K562 (cell line): ENCODE results near the gene TUBA1B. TPM values are rescaled to one million over a fixed set of nuclear protein-coding genes. Genes with fewer than 3 reads are reported as not detected.

Experiments used
- ATAC-seq: fragments of 200-7000 bp; cut with Tn5 transposase; 3 replicates; pipeline ENCODE4 v1.9.1; 2020; ENCODE audit warnings: moderate library complexity
- BruUV-seq: library from RNA; stranded (reverse); fragments of 400-500 nt; replicated peaks from 2 replicates; lab custom pipeline; 2021; lab: Mats Ljungman, UMichigan
- CTCF ChIA-PET: fragments of 300-600 bp; formaldehyde crosslinking; extraction: SDS; loops from one replicate; lab custom pipeline; 2021; ENCODE audit warnings: low intra/inter-chr PET ratio; lab: Yijun Ruan, JAX
- POLR2A ChIA-PET: fragments of 300-600, 350-650 bp; sonication (Branson Sonifier 250); formaldehyde crosslinking; extraction: SDS; loops from one replicate; lab custom pipeline; 2021; ENCODE audit warnings: antibody characterized with exemption, inconsistent platforms; lab: Yijun Ruan, JAX
- DNase-seq, 4 experiments: peaks; one replicate each; pipeline versions ENCODE4 v3.0.0 to v3.0.0-alpha.2; 2011 to 2018; ENCODE audit warnings: low spot score in 3 of 4, mixed read lengths in 3 of 4; ENCODE audit errors: extremely low read depth in 1 of 4
- FAIRE-seq: peaks from 2 replicates; lab custom pipeline; 2011; peaks lifted over from hg19 to GRCh38; lab: Jason Lieb, UNC
- H2AFZ ChIP-seq: 2 replicates; pipeline ENCODE4 v1.6.0; 2011; ENCODE audit warnings: low read depth, low read length, control low read depth, inconsistent platforms
- H3K27ac ChIP-seq: fragments of 200-600 bp; 3 replicates; pipeline ENCODE4 v1.8.0; 2011; ENCODE audit warnings: low read depth, mild to moderate bottlenecking, control low read depth, inconsistent platforms, low read length, moderate library complexity, mixed read lengths; ENCODE audit errors: extremely low read depth
- H3K27me3 ChIP-seq, 2 experiments: fragments of 300-600 bp in 1 of 2; 2 replicates in 1 of 2; 3 replicates in 1 of 2; pipeline versions ENCODE4 v1.6.0 to v1.8.0; 2011; ENCODE audit warnings: inconsistent platforms in 2 of 2, low read length in 2 of 2, mild to moderate bottlenecking in 1 of 2, mixed read lengths in 1 of 2, moderate library complexity in 1 of 2; ENCODE audit not compliant: control insufficient read depth in 2 of 2, insufficient read depth in 2 of 2
- H3K36me3 ChIP-seq: fragments of 300-600 bp; 3 replicates; pipeline ENCODE4 v1.8.0; 2011; ENCODE audit warnings: mild to moderate bottlenecking, low read length, inconsistent platforms; ENCODE audit not compliant: control insufficient read depth, insufficient read depth
- H3K4me1 ChIP-seq, 2 experiments: fragments of 200-600 bp in 1 of 2; replicated peaks in 1 of 2; 2 replicates in 1 of 2; 3 replicates in 1 of 2; pipeline versions ENCODE4 v1.5.1 to v1.8.0; 2011; ENCODE audit warnings: inconsistent platforms in 2 of 2, low read length in 2 of 2, mild to moderate bottlenecking in 1 of 2, mixed read lengths in 1 of 2, moderate library complexity in 1 of 2; ENCODE audit not compliant: control insufficient read depth in 2 of 2, insufficient read depth in 2 of 2
- H3K4me2 ChIP-seq: 2 replicates; pipeline ENCODE4 v1.6.1; 2011; ENCODE audit warnings: low read length, control low read depth, inconsistent platforms, mixed read lengths; ENCODE audit not compliant: insufficient read depth
- H3K4me3 ChIP-seq: fragments of 200-600 bp; sonication (generic), shearing (Covaris generic); 2 replicates; pipeline ENCODE4 v1.5.1; 2016; ENCODE audit warnings: control low read depth, inconsistent platforms
- H3K79me2 ChIP-seq: fragments of 200-600 bp; 3 replicates; pipeline ENCODE4 v1.8.0; 2011; ENCODE audit warnings: low read length, inconsistent platforms; ENCODE audit not compliant: control insufficient read depth, insufficient read depth
- H3K9ac ChIP-seq, 2 experiments: 2 replicates each; pipeline versions ENCODE4 v1.6.0 to v1.6.1; 2011; ENCODE audit warnings: low read depth in 2 of 2, low read length in 2 of 2, control low read depth in 1 of 2, inconsistent platforms in 1 of 2, mild to moderate bottlenecking in 1 of 2, mixed read lengths in 1 of 2; ENCODE audit not compliant: insufficient read depth in 1 of 2
- H3K9me1 ChIP-seq: one replicate; pipeline ENCODE4 v1.6.0; 2011; ENCODE audit warnings: inconsistent platforms, mild to moderate bottlenecking, low read length, moderate library complexity; ENCODE audit not compliant: control insufficient read depth, insufficient read depth
- H3K9me3 ChIP-seq: replicated peaks from 2 replicates; pipeline ENCODE4 v1.5.1; 2011; ENCODE audit warnings: low read depth, low read length, inconsistent platforms; ENCODE audit not compliant: control insufficient read depth, insufficient read depth
- H4K20me1 ChIP-seq: replicated peaks from 2 replicates; pipeline ENCODE4 v1.6.1; 2011; ENCODE audit warnings: low read length, inconsistent platforms, mixed read lengths; ENCODE audit not compliant: control insufficient read depth, insufficient read depth
- CCNT2 ChIP-seq: IDR thresholded peaks from 2 replicates; pipeline ENCODE4 v1.6.1; 2011; ENCODE audit warnings: borderline replicate concordance, low read depth, mild to moderate bottlenecking, moderate library complexity, mixed read lengths, low read length; ENCODE audit not compliant: insufficient read length; ENCODE audit errors: extremely low read depth
- LEF1 ChIP-seq: fragments of 450-650 bp; IDR thresholded peaks from 2 replicates; pipeline ENCODE4 v1.6.1; 2016; ENCODE audit warnings: mild to moderate bottlenecking
- PPARD ChIP-seq: fragments of 250-450 bp; sonication (Bioruptor Pico); IDR thresholded peaks from 2 replicates; pipeline ENCODE4 v1.8.0; 2022; ENCODE audit warnings: inconsistent platforms, mild to moderate bottlenecking, moderate library complexity
- VEZF1 ChIP-seq: fragments of 200-800 bp; sonication (Bioruptor generic); IDR thresholded peaks from 2 replicates; pipeline ENCODE4 v1.6.1; 2017; ENCODE audit warnings: missing genetic modification characterization, missing compliant biosample characterization
- ZKSCAN1 ChIP-seq: fragments of 150-350 bp; IDR thresholded peaks from 2 replicates; pipeline ENCODE4 v1.6.1; 2016; ENCODE audit warnings: low read depth, low read length
- WGBS: fragments of 100-300 bp; shearing (Covaris generic); methylation state at CpG from one replicate; pipeline ENCODE4 v1.1.6; 2016; ENCODE audit warnings: low coverage, mixed read lengths; ENCODE audit not compliant: insufficient coverage; ENCODE audit errors: missing lambda C conversion rate; 5-methylcytosine and 5-hydroxymethylcytosine counted together
- in situ Hi-C: fragments of 300-500 bp; cut with MboI; formaldehyde crosslinking; loops from 4 replicates; pipeline ENCODE4 v1.15.0; 2018; ENCODE audit warnings: inconsistent platforms, mixed read lengths
- intact Hi-C: fragments of 100-400 bp; cut with micrococcal nuclease; formaldehyde crosslinking; loops from 2 replicates; pipeline ENCODE4 v1.14.2; 2022
- polyA plus RNA-seq, 8 experiments: library from polyadenylated mRNA; depleted of rRNA in 4 of 8; stranded (reverse) in 5 of 8; unstranded in 3 of 8; fragments of >200 nt; fragmentation: Nextera tagmentation in 2 of 8; fragmentation: Illumina TruSeq in 1 of 8; extraction: Ambion mirVana in 2 of 8; extraction: Trizol in 1 of 8; gene quantifications; 2 replicates each; pipeline versions ENCODE4 v1.2.1 to v1.2.3, GENCODE V29; 2011 to 2014; ENCODE audit warnings: inconsistent platforms in 1 of 8, missing spikeins in 1 of 8
- total RNA-seq, 7 experiments: library from RNA; depleted of rRNA in 6 of 7; stranded (reverse); fragments of >200 nt in 6 of 7; fragmentation: Illumina TruSeq in 2 of 7; extraction: Trizol in 2 of 7; gene quantifications; 2 replicates each; pipeline versions ENCODE4 v1.2.1 to v1.2.3, GENCODE V29; 2011 to 2021; ENCODE audit warnings: low replicate concordance in 1 of 7

The TUBA1B gene
- total and polyA plus RNA-seq, 9 of the 15 experiments (the other 6 are each of a cell fraction or from before 2014, with no cell fraction given), result 2,189 to 4,624 (median 2,628) TPM

DNA sequence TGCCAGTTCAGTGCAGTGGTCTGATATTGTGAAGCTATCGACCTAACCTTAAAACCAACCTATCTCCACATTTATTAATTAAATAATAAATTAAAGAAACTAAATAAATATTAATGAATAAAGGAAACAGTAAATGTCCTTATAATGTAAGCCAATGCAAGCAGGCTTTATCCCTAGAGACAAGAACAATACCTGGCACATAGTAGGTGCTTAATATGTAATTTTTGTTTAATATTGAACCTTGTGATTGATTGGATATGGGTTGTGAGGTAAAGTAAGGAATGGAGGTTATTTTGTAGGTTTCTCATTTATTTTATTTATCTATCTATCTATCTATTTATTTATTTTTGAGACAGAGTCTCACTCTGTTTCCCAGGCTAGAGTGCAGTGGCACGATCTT, 7.8 kb upstream of the TUBA1B start:
- H3K4me3 ChIP-seq, result no peak overlapping the region
- 62% methylated on average over 2 of the region's 2 CpGs for WGBS
- ATAC-seq, result no peak
- H3K4me1 ChIP-seq, result peaks cover 6 to 12% of the 10 kb centered on the region in 2 experiments; a peak in 4 of 5 replicates
- H3K4me2 ChIP-seq, result peak overlapping the region; percentile 40; the same call in 1 of the 2 replicates
- ChIA-PET CTCF (no interaction called here), POLR2A (interaction anchor here (1.3 to 10.5 kb wide), 4 partner anchors 8 to 16 kb away, joined by 3 to 151 read pairs (median 7); partner anchors contain the start of gene TUBA1B)
- H4K20me1 ChIP-seq, result no peaks in the 10 kb centered on the region
- no peak overlapping the region for H3K9ac ChIP-seq
- in situ Hi-C loops, result no loop called here
- no peak for FAIRE-seq
- intact Hi-C loops, result loop anchor here (10.0 kb wide), 1 partner anchor 126 kb away; the partner anchor contains the start of gene TUBA1C
- peak; percentile 29; the same call in 1 of the 2 replicates for TF ChIP-seq VEZF1 (CRISPR knock-in tag)
- TF ChIP-seq CCNT2, result no peak
- no peak for TF ChIP-seq PPARD (CRISPR knock-in tag)
- TF ChIP-seq ZKSCAN1, result peak; percentile 91
- TF ChIP-seq LEF1, result peak; percentile 14; the same call in 1 of the 2 replicates
- no peaks in the 10 kb centered on the region; the same call in 2 of the 3 replicates for H3K79me2 ChIP-seq
- no TSS peak for BruUV-seq
- no peaks in the 10 kb centered on the region for H3K27me3 ChIP-seq
- no peaks in the 10 kb centered on the region for H3K36me3 ChIP-seq
- H3K9me3 ChIP-seq, result no peaks in the 10 kb centered on the region
- H2AFZ ChIP-seq, result 0 out of 2 replicates have a peak overlapping the region, but pooled peaks have one; percentile 21
- no peak for DNase-seq
- H3K9me1 ChIP-seq, result no peaks in the 10 kb centered on the region
- no peak overlapping the region for H3K27ac ChIP-seq
